Suprapubic skin (tissue), 3 donors: ENCODE data around the gene SERGEF.

Experiments
- CTCF ChIP-seq, 2 donors: fragments of 200-600 bp in 1 of 2; fragments of 450-650 bp in 1 of 2; sonication (generic) in 1 of 2; IDR thresholded peaks; one replicate each; pipeline ENCODE4 v1.5.1; 2016 to 2019; ENCODE audit warnings: antibody characterized with exemption in 2 of 2, mild to moderate bottlenecking in 1 of 2, moderate library complexity in 1 of 2
- POLR2AphosphoS5 ChIP-seq, 3 donors: sonication (generic); formaldehyde crosslinking; IDR thresholded peaks; one replicate each; pipeline ENCODE4 v1.6.1; 2017; ENCODE audit warnings: antibody characterized with exemption in 3 of 3

- TF ChIP-seq CTCF (IDR thresholded peaks at IDR 0.05), result no peak
- TF ChIP-seq POLR2AphosphoS5 (IDR thresholded peaks at IDR 0.05), result no peak
Measured at GRCh38 chr11:17883946-17884345, 128.9 kb downstream of the SERGEF start.
